K562 treated with DMSO at 1 percent for 4 hours (cell line): ENCODE data around the gene TTF2. TPM values are rescaled to one million over a fixed set of nuclear protein-coding genes. Genes with fewer than 3 reads are reported as not detected.

ENCODE experiments used
- total RNA-seq: library from RNA; unstranded; fragments of 300-600 nt; gene quantifications from 2 replicates; pipeline ENCODE4 v1.2.3, GENCODE V29; 2022; ENCODE audit not compliant: insufficient read depth

TTF2 gene
- 8.9 and 12.2 TPM in 2 replicates for total RNA-seq

DNA sequence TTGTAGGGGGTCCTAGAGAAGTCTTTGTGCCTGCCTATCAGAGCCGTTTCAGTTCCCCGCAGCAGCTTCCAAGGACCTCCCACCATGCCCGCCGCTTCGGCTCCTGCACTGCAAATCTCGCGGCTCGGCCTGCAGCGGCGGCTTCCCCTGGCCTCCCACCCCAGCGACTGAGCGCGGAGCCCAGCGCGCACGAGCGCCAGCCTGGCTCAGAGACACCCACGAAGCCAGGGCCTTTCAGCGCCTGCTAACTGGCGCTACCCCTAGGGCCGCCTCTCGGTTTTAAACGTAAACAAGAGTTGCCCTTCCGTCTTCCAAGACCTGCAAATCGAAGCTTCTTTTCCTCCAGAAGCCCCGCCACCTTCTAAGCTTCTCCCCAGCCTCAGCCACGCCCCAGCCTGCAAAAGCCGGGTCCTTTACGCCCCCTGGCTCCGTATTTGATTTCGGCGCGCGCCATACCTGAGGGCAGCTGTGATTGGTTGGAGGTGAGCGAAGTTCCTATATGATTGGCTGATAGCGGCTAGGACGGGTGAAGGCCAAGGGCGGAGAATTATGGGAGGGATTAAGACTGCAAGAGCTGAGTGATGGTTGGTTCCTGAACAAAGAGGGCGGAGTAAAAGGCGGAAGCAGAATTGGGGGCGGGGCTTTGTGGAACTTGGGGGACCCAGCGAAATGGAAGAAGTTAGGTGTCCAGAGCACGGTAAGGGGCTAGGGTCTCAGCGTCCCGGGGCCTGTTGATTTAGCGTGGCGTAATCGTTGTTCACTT lies at the start of gene TTF2:
TTF2 (plus strand) TSS at position 649 of the 763 bp plus-strand sequence; CDS start at position 670, 21 bp downstream.

GRCh38 chr1:117121589-117122329 lies 61.6 kb downstream of the TTF2 start, which contains the start of gene TRIM45:
Gene TRIM45, minus strand, starts transcription at chr1:117121749. Its CDS starts 548 bp downstream, at chr1:117121201.

Other genes with a start within 250 kb of the TTF2 start
- 8.9 and 14.6 TPM in 2 replicates for gene PTGFRN, start 150.4 kb upstream of the TTF2 start, total RNA-seq
- gene CD101, start 58.6 kb upstream of the TTF2 start, total RNA-seq, result 0.69 and 6.4 TPM in 2 replicates
- 0.80 and 1.0 TPM in 2 replicates for gene TRIM45, start 61.4 kb downstream of the TTF2 start, total RNA-seq
- gene VTCN1, start 150.6 kb downstream of the TTF2 start, total RNA-seq, result not detected in 2 replicates